Nephron progenitor cell (in vitro differentiated cells): ENCODE data around the gene PI16.

Experiments
- DNase-seq: peaks from one replicate; pipeline ENCODE4 v3.0.0; 2021
- H3K27ac Mint-ChIP-seq: 2 replicates; pipeline ENCODE4 v1.8.0; 2021; ENCODE audit warnings: mild to moderate bottlenecking, moderate library complexity, mixed read lengths
- H3K27me3 Mint-ChIP-seq: 2 replicates; pipeline ENCODE4 v1.8.0; 2021; ENCODE audit warnings: mild to moderate bottlenecking, low read depth, mixed read lengths; ENCODE audit not compliant: poor library complexity
- H3K36me3 Mint-ChIP-seq: 2 replicates; pipeline ENCODE4 v1.8.0; 2021; ENCODE audit warnings: low read depth, mixed read lengths
- H3K4me1 Mint-ChIP-seq: 2 replicates; pipeline ENCODE4 v1.8.0; 2021; ENCODE audit warnings: mixed read lengths
- H3K4me3 Mint-ChIP-seq: 2 replicates; pipeline ENCODE4 v1.8.0; 2021; ENCODE audit warnings: mild to moderate bottlenecking, moderate library complexity, mixed read lengths
- H3K9me3 Mint-ChIP-seq: 2 replicates; pipeline ENCODE4 v1.8.0; 2021; ENCODE audit warnings: mild to moderate bottlenecking, moderate library complexity, mixed read lengths
- CTCF ChIP-seq: fragments of 200-600 bp; sonication (generic); IDR thresholded peaks from 2 replicates; pipeline ENCODE4 v1.5.0; 2021; ENCODE audit warnings: antibody characterized with exemption

PI16 gene

GRCh38 chr6:36968266-36968977 is 13.9 kb downstream of the PI16 start:
- Mint-ChIP-seq H3K9me3 (no peaks in the 10 kb centered on the region), H3K27me3 (peaks cover 3% of the 10 kb centered on the region), H3K36me3 (peaks cover 45% of the 10 kb centered on the region), H3K4me1 (peaks cover 33% of the 10 kb centered on the region), H3K27ac (peak overlapping the region; percentile 77), H3K4me3 (no peak overlapping the region)
- no peak for DNase-seq
- TF ChIP-seq CTCF, result no peak

GRCh38 chr6:36969240-36969691 is 14.7 kb downstream of the PI16 start:
- TF ChIP-seq CTCF, result no peak
- peaks cover 31% of the 10 kb centered on the region for H3K4me1 Mint-ChIP-seq
- H3K27me3 Mint-ChIP-seq, result peaks cover 3% of the 10 kb centered on the region
- DNase-seq, result no peak
- H3K9me3 Mint-ChIP-seq, result no peaks in the 10 kb centered on the region
- H3K4me3 Mint-ChIP-seq, result no peak overlapping the region
- H3K36me3 Mint-ChIP-seq, result peaks cover 45% of the 10 kb centered on the region
- no peak overlapping the region for H3K27ac Mint-ChIP-seq

- peaks cover 25% of the 10 kb centered on the region for H3K4me1 Mint-ChIP-seq
- no peak overlapping the region for H3K4me3 Mint-ChIP-seq
- peaks cover 3% of the 10 kb centered on the region for H3K27me3 Mint-ChIP-seq
- peaks cover 52% of the 10 kb centered on the region for H3K36me3 Mint-ChIP-seq
- no peak for DNase-seq
- no peak for TF ChIP-seq CTCF
- no peaks in the 10 kb centered on the region for H3K9me3 Mint-ChIP-seq
- H3K27ac Mint-ChIP-seq, result peak overlapping the region; percentile 85
Observed at GRCh38 chr6:36969988-36970891, 15.7 kb downstream of the PI16 start.

GRCh38 chr6:36970892-36971842 is 16.6 kb downstream of the PI16 start:
- Mint-ChIP-seq H3K27ac (peak overlapping the region; percentile 96), H3K36me3 (peaks cover 58% of the 10 kb centered on the region), H3K27me3 (peaks cover 3% of the 10 kb centered on the region), H3K9me3 (no peaks in the 10 kb centered on the region), H3K4me3 (no peak overlapping the region), H3K4me1 (peaks cover 25% of the 10 kb centered on the region)
- no peak for TF ChIP-seq CTCF
- no peak for DNase-seq

GRCh38 chr6:36971921-36972673 is 17.6 kb downstream of the PI16 start:
- peaks cover 25% of the 10 kb centered on the region for H3K4me1 Mint-ChIP-seq
- peak overlapping the region; percentile 26 for H3K4me3 Mint-ChIP-seq
- TF ChIP-seq CTCF, result no peak
- H3K36me3 Mint-ChIP-seq, result peaks cover 54% of the 10 kb centered on the region
- DNase-seq, result no peak
- peaks cover 3% of the 10 kb centered on the region for H3K27me3 Mint-ChIP-seq
- no peaks in the 10 kb centered on the region for H3K9me3 Mint-ChIP-seq
- H3K27ac Mint-ChIP-seq, result peak overlapping the region; percentile 96
